ENCODE data around the gene FAM169A.
"Not testable (repeated sequence)": the region's sequence is repeated elsewhere in the genome, so short reads cannot be mapped to it uniquely, and the experiment has no call there.

FAM169A gene

GRCh38 chr5:74870299-74871067 is 4.3 kb upstream of the FAM169A start:
- DNase-seq (ENCODE audit: low read depth in 2 of 2) = no peak

GRCh38 chr5:74869414-74869813 is 3.2 kb upstream of the FAM169A start:
- DNase-seq (ENCODE audit: low read depth in 2 of 2) = not testable (repeated sequence)

- no peak for DNase-seq (ENCODE audit: low read depth in 2 of 2)
Measured at GRCh38 chr5:74866596-74867162, 492 bp upstream of the FAM169A start.

- DNase-seq (ENCODE audit: low read depth in 2 of 2) = no peak
Measured at GRCh38 chr5:74865256-74865803, 857 bp downstream of the FAM169A start.

DNA sequence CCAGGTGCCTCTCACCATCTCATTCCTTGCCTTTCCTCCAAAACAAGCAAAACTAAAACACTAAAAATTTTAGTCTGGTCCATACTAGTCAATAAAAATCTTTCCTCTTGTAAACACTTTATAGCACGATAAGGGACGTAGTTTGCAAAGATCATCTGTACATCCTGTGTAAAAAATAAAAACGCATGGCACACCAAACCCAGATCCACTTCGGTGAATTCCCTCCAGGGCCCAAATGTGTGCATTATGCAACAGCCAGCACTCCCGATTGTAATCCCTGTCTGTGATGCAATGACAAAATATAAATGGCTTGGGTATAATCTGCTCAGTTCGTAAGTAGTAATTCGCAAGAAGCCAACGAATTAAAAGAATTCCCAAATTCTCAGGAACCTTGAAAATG is 1.4 kb downstream of the FAM169A start:
- DNase-seq (ENCODE audit: low read depth in 2 of 2) = no peak

DNA sequence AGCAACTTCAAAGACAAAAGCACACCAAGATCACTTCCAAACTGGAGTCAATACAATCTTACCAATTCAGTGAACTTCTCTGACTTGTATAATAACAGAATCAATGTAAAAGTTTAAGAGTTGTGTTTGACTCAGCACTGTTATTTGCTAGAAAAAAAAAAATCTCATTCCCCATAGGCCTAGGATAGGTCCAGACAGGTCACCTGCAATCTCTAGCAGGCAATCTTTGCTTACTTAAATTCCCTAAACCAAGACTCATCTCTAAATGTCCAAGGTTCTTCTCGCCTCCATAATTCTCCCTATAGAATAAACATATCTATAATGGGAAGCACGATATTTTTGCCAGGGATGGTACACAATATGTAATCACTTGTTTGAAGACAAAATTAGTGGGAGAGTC is 2.5 kb downstream of the FAM169A start:
- no peak for DNase-seq (ENCODE audit: low read depth in 2 of 2)

- no peak for DNase-seq (ENCODE audit: low read depth in 2 of 2)
Measured at GRCh38 chr5:74862221-74862620, 4.0 kb downstream of the FAM169A start.

- DNase-seq (ENCODE audit: low read depth in 2 of 2) = not testable (repeated sequence)
Measured at GRCh38 chr5:74856975-74857374, 9.2 kb downstream of the FAM169A start.

GRCh38 chr5:74853256-74853655 is 12.9 kb downstream of the FAM169A start:
- DNase-seq (ENCODE audit: low read depth in 2 of 2) = no peak

DNA sequence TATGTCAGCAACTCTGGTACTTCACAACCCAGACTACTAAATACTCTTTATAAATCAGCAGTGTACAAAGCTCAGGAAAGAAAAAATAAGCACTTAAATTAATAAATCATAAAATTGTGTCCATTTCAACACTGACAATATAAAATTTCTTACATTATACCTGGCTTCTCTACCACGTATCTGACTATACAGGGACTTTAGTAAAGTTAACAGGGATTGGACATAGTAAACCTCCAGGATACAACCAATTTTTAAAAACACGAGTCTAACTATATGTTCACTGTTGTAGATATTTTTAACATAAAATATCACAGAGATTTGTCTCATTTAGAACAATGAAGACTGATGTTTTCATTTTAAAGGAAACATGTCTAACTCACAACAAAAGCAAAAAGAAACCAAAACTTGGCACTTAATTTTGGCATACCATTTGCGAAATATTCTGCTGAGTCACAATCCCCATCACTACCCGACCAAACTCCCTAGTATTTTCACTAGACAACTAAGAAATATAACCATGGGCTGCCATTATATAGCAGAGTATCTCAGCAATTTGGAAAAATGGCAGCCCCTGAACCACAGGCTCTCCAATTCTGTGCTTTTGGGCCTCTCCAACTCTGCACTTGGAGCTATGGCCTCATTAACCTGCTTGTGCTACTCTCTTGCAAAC is 14.4 kb downstream of the FAM169A start:
- DNase-seq (ENCODE audit: low read depth in 2 of 2) = no peak

DNA sequence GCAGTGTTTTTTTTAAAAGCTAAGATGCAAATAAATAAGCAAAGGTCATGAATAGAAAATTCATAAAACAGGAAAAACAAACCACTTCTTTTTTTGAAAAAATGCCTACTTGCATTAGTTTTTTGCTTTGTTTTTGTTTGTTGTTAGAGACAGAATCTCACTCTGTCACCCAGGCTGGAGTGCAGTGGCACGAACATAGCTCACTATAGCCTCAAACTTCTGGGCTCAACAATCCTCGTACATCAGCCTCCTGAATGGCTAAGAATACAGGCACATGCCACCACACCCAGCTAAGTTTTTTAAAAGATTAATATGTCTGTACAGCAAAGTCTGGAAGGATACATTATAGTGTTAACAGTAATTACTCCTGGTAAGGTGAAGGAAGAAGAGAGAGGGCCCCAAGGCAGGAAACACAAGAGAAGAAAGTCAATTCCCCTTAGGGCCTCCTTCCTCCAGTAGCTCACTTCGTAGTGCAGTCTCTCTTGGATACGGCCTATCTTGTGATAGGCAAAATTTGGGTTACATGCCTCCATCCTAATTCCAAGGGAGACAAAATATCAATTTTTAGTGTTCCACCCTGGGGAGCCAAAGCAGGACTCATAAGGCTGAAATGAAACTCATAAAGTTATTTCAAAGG is 15.3 kb downstream of the FAM169A start:
- DNase-seq (ENCODE audit: low read depth in 2 of 2) = no peak

DNA sequence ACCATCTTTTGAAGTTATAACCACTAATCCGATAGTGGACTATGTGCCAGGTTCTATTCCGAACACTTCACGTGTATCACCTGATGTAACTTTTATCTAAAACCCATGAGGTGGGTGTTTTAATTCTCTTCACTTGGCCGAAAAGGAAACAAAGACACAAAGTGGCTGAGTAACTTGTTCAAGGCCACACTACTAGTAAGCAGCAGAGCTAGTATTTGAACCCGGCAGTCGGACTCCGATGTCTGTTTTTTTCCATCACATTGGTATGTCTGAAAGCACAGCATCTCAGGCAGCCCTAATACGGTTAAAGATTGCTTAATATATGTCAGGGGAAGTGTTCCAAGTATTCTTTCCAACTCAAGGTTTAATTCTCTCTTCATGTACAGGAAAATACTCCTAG is 16.2 kb downstream of the FAM169A start:
- no peak for DNase-seq (ENCODE audit: low read depth in 2 of 2)

- DNase-seq (ENCODE audit: low read depth in 2 of 2) = no peak
Measured at GRCh38 chr5:74848553-74849025, 17.6 kb downstream of the FAM169A start.

- no peak for DNase-seq (ENCODE audit: low read depth in 2 of 2)
Measured at GRCh38 chr5:74839229-74839628, 27.0 kb downstream of the FAM169A start.

DNA sequence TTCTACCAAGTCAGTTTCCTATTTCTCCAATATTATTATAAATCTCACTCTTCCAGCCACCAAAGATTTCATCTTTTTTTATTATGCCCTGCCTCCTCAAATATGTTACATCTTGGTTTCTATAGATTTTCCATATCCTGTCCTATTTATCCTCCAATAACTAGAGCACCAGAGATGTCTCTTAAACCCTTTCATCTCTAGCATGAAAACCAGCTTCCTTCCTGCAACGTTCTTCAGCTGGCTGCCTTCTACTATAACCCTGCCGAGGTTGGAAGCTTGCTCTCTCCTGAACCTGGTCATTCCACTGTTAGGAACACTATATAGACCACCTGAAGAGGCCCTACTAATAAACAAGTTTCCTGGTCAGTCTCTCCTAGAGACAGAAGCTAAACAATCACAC is 27.9 kb downstream of the FAM169A start:
- DNase-seq (ENCODE audit: low read depth in 2 of 2) = no peak

GRCh38 chr5:74837115-74837514 is 29.1 kb downstream of the FAM169A start:
- DNase-seq (ENCODE audit: low read depth in 2 of 2) = no peak

DNA sequence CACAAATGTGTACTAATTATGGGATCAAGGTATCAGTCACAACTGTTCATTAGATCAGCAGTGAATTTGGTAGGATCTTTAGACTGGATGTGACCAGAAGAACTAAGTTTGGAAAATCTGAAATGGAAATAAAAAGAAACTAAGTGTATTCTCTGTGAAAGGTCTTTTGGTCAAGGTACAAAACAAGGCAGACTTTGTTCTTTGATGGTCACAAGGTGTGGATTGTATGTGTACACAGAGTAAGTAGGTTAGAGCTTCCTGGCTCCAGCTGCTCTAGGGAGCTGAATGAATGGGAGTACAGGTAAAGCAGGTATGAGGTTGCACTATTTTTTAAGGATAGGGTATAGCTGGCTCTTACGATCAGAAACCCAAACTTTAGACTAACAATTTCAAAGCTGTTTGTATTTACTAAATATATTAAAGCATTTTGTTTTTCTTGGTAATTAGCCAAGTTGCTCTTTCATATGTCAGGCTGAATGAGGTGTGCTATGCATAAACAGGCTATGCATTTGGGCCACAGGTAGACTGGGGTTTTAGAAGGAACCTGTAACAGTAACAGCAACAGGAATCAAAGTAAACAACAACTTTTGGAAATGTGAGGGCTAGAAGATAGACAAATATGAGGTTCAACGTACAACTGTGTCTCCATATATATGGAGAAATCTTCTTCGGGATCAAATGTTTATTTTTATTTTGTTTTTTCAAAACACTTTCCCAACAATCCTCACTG is 32.5 kb downstream of the FAM169A start:
- DNase-seq (ENCODE audit: low read depth in 2 of 2) = no peak

DNA sequence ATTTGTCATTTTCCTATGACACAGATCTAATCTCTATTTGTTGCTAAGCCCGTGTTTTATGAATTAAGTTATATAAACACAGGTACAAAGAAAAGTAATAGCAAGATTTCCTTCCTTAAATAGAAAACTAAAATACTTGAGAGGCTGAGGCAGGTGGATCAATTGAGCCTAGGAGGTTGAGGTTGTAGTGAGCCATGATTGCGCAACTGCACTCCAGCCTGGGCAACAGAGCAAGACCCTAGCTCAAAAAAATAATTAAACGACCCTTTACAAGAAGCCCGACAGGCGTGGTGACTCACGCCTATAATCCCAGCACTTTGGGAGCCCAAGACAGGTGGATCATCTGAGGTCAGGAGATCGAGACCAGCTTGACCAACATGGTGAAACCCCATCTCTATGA is 36.8 kb downstream of the FAM169A start:
- DNase-seq (ENCODE audit: low read depth in 2 of 2) = no peak

GRCh38 chr5:74822288-74822687 is 43.9 kb downstream of the FAM169A start:
- DNase-seq (ENCODE audit: low read depth in 2 of 2) = no peak

DNA sequence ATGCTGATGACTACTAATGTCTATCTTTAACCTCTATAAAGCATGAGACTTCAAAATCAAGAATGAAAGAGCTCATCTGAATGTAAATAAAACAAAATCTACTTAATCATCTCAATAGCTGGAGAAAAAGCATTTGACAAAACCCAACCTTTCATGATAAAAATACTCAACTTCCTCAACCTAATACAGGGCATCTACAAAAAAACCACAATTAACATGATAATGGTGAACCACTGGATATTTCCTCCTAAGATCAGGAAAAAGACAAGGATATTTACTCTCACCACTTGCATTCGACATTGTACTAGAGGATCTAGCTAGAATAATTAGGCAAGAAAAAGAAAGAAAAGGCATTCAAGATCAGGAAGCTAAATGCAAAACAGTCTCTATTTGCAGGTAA is 49.3 kb downstream of the FAM169A start:
- DNase-seq (ENCODE audit: low read depth in 2 of 2) = no peak

- no peak for DNase-seq (ENCODE audit: low read depth in 2 of 2)
Measured at GRCh38 chr5:74810915-74811314, 55.3 kb downstream of the FAM169A start.

GRCh38 chr5:74801941-74802340 is 64.2 kb downstream of the FAM169A start:
- no peak for DNase-seq (ENCODE audit: low read depth in 2 of 2)

Measured in stimulated activated CD4-positive, alpha-beta T cell treated with anti-CD3 and anti-CD28 coated beads, Interleukin-1b, Interleukin-23, amount 100 ng/mL, for 1 hour (primary cell).